Activated T-cell treated with anti-CD3 and anti-CD28 coated beads, Interleukin-2, amount 50 U/mL, for 4 hours (primary cell): ENCODE results near the gene NUP210L. TPM values are rescaled to one million over a fixed set of nuclear protein-coding genes. Genes with fewer than 3 reads are reported as not detected.

Experiments
- ATAC-seq, 2 donors: fragments of 200-7000 bp; cut with Tn5 transposase; one replicate each; pipeline ENCODE4 v1.10.0; 2021
- DNase-seq: peaks from one replicate; pipeline ENCODE4 v3.0.0-alpha.2; 2020
- H3K27me3 Mint-ChIP-seq: one replicate; pipeline ENCODE4 v1.8.0; 2021; ENCODE audit warnings: low read depth, mixed read lengths
- H3K36me3 Mint-ChIP-seq: one replicate; pipeline ENCODE4 v1.8.0; 2022; ENCODE audit warnings: mixed read lengths; ENCODE audit not compliant: insufficient read depth
- H3K4me1 Mint-ChIP-seq: one replicate; pipeline ENCODE4 v1.8.0; 2021; ENCODE audit warnings: low read depth, mixed read lengths
- H3K4me3 Mint-ChIP-seq: one replicate; pipeline ENCODE4 v1.8.0; 2021; ENCODE audit warnings: mild to moderate bottlenecking, moderate library complexity, mixed read lengths
- H3K9me3 Mint-ChIP-seq: one replicate; pipeline ENCODE4 v1.8.0; 2021; ENCODE audit warnings: mixed read lengths
- total RNA-seq, 3 donors: library from RNA; stranded (reverse); gene quantifications; one replicate each; pipeline ENCODE4 v1.2.1, GENCODE V29; 2021

Gene NUP210L
- total RNA-seq = under 1 TPM; 0.05 to 0.08 (median 0.08) TPM

DNA sequence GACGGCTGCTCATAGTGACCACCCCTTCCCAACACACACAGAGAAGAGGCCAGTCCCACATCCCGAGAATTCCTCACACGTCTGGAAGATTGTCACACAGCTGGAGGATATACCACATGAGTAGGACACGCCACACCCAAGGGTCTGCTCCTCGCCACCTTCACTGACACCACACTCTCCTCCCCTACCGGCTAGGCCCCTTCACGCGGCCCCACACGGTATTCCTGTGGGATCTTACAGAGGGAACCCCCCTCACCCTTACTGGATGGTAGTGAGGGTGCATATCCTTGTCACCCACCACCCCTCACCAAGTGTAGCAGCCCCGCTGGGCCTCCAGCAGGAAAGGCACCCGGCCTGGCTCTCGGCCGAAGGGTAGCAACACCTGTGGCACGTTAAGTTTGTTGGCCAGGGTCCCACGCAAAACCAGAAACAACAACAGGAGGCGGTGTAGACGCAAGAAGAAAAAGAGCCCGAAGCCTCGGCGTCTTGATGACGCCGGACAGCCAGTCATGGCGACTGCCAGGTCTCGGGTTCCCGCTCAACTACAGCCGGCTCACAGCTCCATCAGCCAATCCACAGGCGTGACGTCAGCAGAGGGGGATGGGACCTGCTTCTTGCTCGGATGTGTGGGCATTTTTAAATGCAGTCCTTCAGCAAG, at the start of gene NUP210L:
NUP210L (minus strand) TSS at position 540 of the 658 bp plus-strand sequence.
- ATAC-seq (no peak), DNase-seq (no peak)
- H3K4me1 Mint-ChIP-seq = peaks cover 61% of the 10 kb centered on the region
- no peaks in the 10 kb centered on the region for H3K9me3 Mint-ChIP-seq
- H3K4me3 Mint-ChIP-seq = no peak within 1 kb of the TSS
- H3K36me3 Mint-ChIP-seq = peaks cover 39% of the 10 kb centered on the region
- H3K27me3 Mint-ChIP-seq = no peaks in the 10 kb centered on the region

DNA sequence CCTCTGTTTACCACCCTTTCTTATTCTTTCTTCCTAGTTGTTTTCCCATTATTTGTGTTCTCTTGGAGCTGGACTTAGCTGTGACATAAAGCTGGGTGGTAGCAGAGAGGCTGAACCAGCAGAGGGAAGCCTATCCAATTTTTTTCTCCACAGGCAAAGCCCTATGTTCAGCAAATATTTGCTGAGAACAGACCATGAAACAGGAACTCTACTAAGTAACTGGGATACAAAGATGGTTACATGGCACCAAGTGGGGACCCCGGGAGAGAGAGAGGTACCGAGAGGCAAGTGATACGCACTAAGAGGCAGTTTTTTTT, 44.6 kb upstream of the NUP210L start:
- Mint-ChIP-seq H3K4me3 (no peak overlapping the region), H3K4me1 (no peaks in the 10 kb centered on the region), H3K36me3 (no peaks in the 10 kb centered on the region), H3K27me3 (no peaks in the 10 kb centered on the region), H3K9me3 (no peaks in the 10 kb centered on the region)
- DNase-seq (no peak), ATAC-seq (no peak)

DNA sequence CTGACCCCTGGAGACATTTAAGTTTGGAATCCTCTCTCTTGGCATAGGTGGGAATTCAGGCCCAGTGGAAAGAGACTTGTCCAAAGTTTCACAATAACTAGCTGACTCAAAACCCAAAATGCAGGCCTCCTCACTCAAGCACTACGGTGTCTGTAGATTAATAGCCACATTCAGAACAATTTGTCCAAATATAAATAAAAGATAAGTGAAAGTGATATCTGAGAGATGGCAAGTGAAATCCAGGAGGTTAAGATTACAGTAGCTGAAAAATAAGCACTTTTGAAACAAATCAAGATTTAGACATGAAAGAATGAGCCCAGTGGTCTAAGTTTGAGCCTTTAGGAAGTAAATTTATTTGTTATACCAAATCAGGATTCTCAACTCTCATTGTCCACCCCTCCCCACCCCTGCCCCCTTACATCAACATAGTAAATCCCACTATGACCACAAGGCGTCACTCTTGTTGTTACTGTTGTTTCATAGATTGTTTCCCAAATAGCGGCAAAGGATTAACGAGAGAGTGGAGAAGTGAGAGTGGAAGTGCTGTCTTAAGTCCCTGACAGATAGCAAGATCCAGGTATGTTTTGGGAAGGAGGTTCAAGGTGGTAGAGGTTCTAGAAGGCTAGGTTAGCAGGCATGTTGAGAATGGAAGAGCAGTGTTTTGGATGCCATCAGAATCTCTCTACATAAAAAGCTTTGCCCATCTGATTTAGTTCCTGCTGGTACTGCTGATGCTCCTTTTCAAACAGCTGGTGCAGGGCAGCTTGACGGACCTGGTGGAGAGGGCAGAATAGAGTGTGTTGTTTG, 44.1 kb upstream of the NUP210L start:
- H3K4me3 Mint-ChIP-seq = no peak overlapping the region
- no peaks in the 10 kb centered on the region for H3K9me3 Mint-ChIP-seq
- H3K27me3 Mint-ChIP-seq = peaks cover 3% of the 10 kb centered on the region
- DNase-seq = peak; percentile 39
- no peaks in the 10 kb centered on the region for H3K4me1 Mint-ChIP-seq
- no peaks in the 10 kb centered on the region for H3K36me3 Mint-ChIP-seq
- ATAC-seq = peak; percentile 61 to 73

DNA sequence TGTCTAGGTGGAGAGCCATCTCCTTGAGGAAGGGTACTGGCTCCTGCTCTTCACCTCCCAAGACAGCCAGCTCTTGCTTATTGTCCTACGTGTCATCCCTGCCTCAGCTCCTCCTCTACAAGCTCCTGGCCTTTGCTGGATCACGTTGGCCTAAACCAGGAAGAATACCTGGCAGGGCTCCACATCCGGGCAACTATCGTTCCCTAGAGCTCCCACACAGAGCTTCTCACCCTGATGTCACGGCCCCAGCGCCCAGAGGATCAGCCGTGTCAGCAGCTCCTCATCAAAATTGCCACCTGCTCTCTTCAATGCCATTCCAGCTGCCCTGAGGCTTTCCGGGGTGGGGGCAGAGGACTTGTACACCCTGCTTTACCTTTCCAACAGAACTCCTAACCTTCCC, 38.9 kb upstream of the NUP210L start:
- H3K4me3 Mint-ChIP-seq = no peak overlapping the region
- no peak for DNase-seq
- no peaks in the 10 kb centered on the region for H3K36me3 Mint-ChIP-seq
- H3K4me1 Mint-ChIP-seq = no peaks in the 10 kb centered on the region
- no peaks in the 10 kb centered on the region for H3K9me3 Mint-ChIP-seq
- H3K27me3 Mint-ChIP-seq = peaks cover 16% of the 10 kb centered on the region
- ATAC-seq = no peak

DNA sequence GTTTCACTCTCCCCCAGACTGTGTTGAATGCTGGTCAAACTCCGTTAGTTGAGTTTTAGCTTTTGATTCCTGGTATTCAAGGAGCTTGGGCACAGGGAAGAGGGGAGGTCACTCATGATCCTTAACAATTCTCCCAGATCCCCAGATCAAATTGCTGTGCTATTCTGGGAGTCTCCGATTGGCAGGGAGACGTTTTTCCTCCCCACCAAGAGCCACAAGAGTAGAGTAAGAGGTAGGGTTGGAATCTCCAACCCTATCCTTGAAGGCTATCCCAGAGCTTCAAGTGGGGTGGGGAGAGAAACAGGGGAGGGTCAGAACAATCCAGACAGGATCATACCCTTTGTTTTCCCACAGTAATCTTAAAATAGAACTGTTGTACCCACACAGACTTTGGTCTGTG, 37.6 kb upstream of the NUP210L start:
- DNase-seq (no peak), ATAC-seq (no peak)
- H3K36me3 Mint-ChIP-seq = no peaks in the 10 kb centered on the region
- no peaks in the 10 kb centered on the region for H3K9me3 Mint-ChIP-seq
- H3K27me3 Mint-ChIP-seq = peaks cover 20% of the 10 kb centered on the region
- H3K4me3 Mint-ChIP-seq = no peak overlapping the region
- H3K4me1 Mint-ChIP-seq = no peaks in the 10 kb centered on the region

DNA sequence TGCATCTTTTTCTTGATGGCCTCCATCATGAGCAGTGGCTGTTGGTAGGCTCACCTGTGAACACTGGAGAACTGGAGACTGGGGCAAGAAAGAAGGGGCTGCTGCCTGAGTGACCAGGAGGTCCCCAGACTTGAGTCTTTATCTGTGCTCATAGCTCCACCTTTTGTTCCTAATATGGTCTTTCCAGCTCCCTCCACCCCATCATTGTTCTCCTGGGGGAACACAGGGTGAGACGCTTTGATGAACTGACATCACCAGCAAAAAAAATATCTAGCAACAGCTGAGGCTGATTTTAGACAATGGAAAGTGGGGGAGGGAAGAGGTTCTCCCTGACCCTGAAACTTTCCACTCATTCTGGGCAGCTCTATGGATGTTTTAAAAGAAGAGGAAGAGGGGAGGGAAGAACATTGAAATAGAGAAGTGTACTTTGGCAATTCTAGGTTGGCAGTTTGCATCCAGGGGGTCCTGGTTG, 37.2 kb upstream of the NUP210L start, which contains the start of gene TPM3:
TPM3 (minus strand) TSS at position 111 of the 472 bp plus-strand sequence; CDS start at position 29, 82 bp downstream.
- no peaks in the 10 kb centered on the region for H3K9me3 Mint-ChIP-seq
- DNase-seq (no peak), ATAC-seq (no peak)
- H3K4me3 Mint-ChIP-seq = no peak within 1 kb of the TSS
- H3K27me3 Mint-ChIP-seq = peaks cover 20% of the 10 kb centered on the region
- no peaks in the 10 kb centered on the region for H3K4me1 Mint-ChIP-seq
- H3K36me3 Mint-ChIP-seq = no peaks in the 10 kb centered on the region

DNA sequence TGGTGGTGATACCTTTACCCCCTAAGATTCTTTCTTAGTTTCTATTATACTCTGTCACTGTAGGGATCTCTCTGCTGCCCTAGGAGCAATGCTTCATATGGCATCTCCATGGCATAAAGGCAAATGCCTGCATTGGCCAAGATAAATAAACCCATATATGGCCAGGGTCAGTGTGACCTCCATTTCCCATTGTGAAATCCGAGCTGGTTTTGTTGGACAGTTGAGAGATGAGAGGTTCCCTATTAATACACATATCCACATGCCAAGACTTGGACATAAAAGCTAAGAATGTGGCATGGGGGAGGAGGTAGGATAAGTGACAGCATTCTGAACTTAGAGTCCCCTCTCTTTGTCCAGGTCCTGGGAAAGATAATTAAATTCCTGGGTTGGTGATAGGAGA, 35.7 kb upstream of the NUP210L start:
- Mint-ChIP-seq H3K4me3 (no peak overlapping the region), H3K4me1 (no peaks in the 10 kb centered on the region), H3K36me3 (no peaks in the 10 kb centered on the region), H3K27me3 (peaks cover 20% of the 10 kb centered on the region), H3K9me3 (no peaks in the 10 kb centered on the region)
- DNase-seq (no peak), ATAC-seq (no peak)

DNA sequence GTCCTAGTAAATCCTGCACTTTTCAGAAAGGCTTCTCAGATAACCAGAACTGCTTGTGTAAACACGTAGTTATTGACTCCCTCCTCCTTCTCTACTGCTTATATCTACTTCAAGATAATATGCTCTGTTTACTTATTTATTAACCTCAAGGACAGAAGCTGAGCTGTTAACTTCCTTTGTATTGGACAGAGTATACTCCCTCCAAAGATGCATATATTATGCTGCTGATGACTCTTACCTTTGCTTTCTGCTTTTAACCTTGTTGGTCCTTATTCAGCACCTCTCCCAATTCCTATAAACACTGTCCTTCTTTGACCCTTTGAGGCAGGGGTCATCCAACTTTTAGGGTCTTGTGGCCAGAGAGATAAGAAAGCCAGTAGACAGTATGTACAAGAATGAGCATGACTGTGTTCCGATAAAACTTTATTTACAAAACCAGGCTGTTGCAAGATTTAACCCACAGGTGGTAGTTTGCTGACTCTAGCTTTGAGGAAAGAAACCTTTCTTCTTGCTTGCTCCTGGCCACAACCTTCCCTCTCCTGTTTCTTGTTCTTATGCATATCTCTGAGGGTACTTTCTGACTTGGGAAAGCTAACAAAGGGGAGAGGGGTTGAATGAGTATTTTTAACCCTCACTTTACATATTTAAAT, 32.1 kb upstream of the NUP210L start:
- Mint-ChIP-seq H3K4me1 (peaks cover 9% of the 10 kb centered on the region), H3K27me3 (peaks cover 9% of the 10 kb centered on the region), H3K4me3 (no peak overlapping the region)

DNA sequence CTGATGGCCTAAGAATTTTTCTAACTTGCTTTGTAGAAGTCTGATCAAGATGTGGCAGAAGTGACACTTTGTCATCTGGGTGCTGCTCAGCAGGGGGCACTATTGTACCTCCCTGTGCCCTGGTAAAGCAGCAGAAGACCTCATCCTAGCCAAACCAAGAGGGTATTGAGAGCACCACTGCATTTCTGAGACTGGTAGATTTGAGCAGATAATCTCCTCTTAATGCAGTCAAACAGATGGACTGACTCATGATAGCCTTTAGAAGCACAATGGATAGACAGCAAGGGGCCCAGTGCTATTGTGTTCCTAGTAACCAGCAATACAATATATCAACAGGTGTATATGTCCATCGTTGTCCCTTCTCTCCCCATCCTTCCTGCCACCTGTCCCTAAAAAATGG, 31.3 kb upstream of the NUP210L start:
- Mint-ChIP-seq H3K36me3 (peaks cover 10% of the 10 kb centered on the region), H3K9me3 (no peaks in the 10 kb centered on the region), H3K4me3 (no peak overlapping the region), H3K4me1 (peaks cover 16% of the 10 kb centered on the region), H3K27me3 (peaks cover 7% of the 10 kb centered on the region)
- DNase-seq (peak; percentile 55), ATAC-seq (no peak)

More for the DNA sequence above, 32.1 kb upstream of the NUP210L start:
- DNase-seq (no peak), ATAC-seq (no peak)
- Mint-ChIP-seq H3K9me3 (no peaks in the 10 kb centered on the region), H3K36me3 (peaks cover 3% of the 10 kb centered on the region)

DNA sequence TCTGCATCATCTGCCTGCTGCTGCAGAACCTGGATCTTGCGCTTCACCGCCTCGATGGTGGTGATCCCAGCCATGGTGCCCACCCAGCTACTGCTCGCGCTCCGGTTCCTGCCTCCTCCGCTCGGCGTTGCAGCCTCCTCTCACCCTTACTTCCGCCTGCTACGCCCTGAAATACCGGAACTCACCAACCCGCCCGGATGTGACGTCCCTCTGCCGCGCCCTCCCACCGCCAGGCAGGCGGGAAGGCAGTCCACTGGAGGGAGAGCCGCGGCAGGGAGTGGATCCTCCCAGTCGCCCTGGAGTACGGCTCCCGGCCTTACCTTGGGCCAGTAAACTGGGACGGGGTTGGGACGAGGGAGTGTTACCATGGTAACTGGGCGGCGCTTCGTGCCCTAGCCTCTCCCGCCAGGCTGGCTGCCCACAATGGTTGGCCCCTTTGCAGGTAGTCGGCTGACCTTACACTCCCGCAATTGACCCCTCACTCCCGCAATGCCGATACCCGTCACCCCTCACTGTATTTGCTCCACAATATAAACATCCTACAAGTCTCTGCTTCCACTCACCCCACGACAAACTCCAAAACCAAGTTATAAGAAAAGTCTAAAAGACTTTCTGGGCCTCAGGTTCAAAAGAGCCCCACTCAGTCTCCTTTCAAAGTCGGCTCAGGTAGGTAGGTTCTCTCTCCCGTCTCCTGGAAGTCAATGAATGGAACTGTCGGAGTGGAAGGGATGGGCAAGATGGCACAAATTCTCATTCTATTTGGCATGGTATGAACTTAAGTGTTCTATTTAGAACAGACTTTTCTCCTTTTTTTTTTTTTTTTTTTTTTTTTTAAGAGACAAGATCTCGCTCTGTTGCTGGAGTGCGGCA, 28.4 kb upstream of the NUP210L start:
- peak; percentile 81 to 85 for ATAC-seq
- H3K36me3 Mint-ChIP-seq = peaks cover 21% of the 10 kb centered on the region
- H3K9me3 Mint-ChIP-seq = no peaks in the 10 kb centered on the region
- peak overlapping the region; percentile 100 for H3K4me3 Mint-ChIP-seq
- peak; percentile 90 for DNase-seq
- peaks cover 44% of the 10 kb centered on the region for H3K4me1 Mint-ChIP-seq
- H3K27me3 Mint-ChIP-seq = peaks cover 5% of the 10 kb centered on the region

DNA sequence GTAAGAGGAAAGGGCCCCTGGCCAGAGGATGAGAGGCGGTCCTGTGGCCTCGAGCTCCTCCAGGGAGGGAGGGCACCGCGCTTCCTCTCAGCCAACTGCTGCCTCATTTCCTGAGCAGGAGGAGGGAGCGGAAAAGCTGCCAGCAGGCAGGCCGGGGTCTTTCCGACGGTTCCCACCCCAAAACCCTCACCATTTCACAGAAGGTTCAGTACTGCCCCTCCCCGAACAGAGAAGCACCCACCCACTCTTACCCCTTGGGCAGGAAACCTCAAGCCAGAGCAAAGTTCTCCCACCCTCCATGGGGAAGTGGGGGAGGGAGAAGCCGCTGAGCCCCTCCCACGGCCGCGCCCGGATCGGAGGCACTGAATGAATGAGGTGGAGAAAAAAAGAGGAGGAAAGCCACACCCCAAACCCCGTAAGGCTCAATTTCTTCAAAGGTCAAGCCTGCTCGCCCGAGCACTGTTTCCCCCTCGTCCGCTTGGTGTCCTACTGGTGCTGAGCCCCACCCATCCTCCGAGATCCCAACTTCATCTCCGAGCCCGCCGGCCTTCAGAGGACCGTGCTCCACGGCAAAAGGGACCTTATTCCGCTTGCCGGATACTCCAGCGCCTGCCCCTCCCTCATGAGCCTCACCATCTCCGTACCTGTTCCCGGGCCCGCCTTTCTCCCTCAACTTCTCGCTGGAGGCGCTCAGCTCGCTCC, 27.6 kb upstream of the NUP210L start:
- Mint-ChIP-seq H3K27me3 (peaks cover under 1% of the 10 kb centered on the region), H3K9me3 (no peaks in the 10 kb centered on the region), H3K4me1 (peaks cover 52% of the 10 kb centered on the region), H3K36me3 (peaks cover 21% of the 10 kb centered on the region), H3K4me3 (peak overlapping the region; percentile 100)
- DNase-seq (peak; percentile 52), ATAC-seq (peak; percentile 67 to 69)

DNA sequence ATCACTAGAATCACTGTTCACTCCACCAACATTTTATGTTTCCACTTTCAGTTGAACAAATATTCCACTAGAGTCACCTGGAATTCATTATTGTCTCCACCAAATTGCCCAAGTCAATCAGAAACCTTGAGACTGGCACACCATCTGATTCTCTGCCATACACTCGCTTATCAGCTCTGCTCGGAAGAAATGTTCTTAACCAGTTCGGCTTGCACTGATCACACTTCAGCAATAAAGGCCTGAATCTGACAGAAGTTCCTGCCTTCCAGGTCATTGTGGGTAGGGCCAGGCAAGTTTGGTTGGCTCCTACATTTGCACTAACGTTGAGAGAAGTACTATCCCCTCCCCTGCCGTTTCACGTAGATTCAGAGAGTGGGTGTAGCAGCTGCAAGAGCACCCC, 27.1 kb upstream of the NUP210L start:
- no peak for DNase-seq
- H3K4me3 Mint-ChIP-seq = peak overlapping the region; percentile 100
- ATAC-seq = no peak
- H3K4me1 Mint-ChIP-seq = peaks cover 58% of the 10 kb centered on the region
- H3K36me3 Mint-ChIP-seq = peaks cover 25% of the 10 kb centered on the region
- H3K27me3 Mint-ChIP-seq = no peaks in the 10 kb centered on the region
- H3K9me3 Mint-ChIP-seq = no peaks in the 10 kb centered on the region

DNA sequence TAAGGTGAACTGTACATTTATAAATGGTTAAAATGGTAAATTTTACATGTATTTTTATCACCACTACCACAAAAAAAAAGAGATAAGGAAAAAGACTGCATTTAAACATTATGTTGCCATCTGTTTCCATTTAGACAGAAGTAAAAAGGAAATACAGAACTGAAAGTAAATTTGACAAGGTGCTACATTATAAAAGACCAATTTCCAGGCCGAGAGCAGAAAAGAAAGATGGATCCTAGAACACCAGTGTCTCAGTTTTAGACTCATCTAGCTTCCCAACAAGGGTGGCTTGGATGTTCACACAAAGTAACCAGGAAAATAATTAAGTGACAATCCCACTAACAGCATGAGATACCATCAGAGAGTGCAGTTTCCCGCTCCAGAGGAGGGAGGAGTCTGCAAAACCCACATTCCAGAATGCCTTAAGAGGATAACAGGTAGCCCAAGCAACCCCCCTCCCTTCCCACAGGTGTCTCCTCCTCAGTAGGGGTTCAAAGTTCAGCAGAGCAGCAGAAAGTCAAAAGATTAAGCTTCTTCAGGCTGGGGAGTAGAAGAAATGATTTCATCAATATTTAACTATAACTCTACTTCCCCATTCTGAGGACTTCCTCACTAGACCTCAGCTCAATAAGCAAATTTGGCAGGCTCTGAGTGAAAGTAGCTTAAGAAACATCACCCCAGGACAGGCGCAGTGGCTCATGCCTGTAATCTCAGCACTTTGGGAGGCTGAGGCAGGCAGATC, 25.2 kb upstream of the NUP210L start:
- no peaks in the 10 kb centered on the region for H3K27me3 Mint-ChIP-seq
- DNase-seq = no peak
- peaks cover 72% of the 10 kb centered on the region for H3K4me1 Mint-ChIP-seq
- H3K36me3 Mint-ChIP-seq = peaks cover 31% of the 10 kb centered on the region
- H3K9me3 Mint-ChIP-seq = no peaks in the 10 kb centered on the region
- peak overlapping the region; percentile 100 for H3K4me3 Mint-ChIP-seq
- ATAC-seq = no peak
